Gastroesophageal sphincter (tissue), 4 donors: ENCODE measurements around the gene HECTD4. TPM values are rescaled to one million over a fixed set of nuclear protein-coding genes. Genes with fewer than 3 reads are reported as not detected.

ENCODE experiments used
- ATAC-seq: fragments of 150-250 bp; one replicate; pipeline ENCODE4 v1.9.1; 2016; ENCODE audit warnings: mild to moderate bottlenecking, moderate library complexity
- H3K27ac ChIP-seq, 4 donors: fragments of 200-600 bp; sonication (generic) in 3 of 4; 1 replicate in 3 of 4; 2 replicates in 1 of 4; pipeline ENCODE4 v1.5.1; 2016 to 2019
- H3K27me3 ChIP-seq: fragments of 200-600 bp; sonication (generic); one replicate; pipeline ENCODE4 v1.5.1; 2019
- H3K36me3 ChIP-seq, 2 donors: fragments of 200-600 bp; sonication (generic); one replicate each; pipeline ENCODE4 v1.5.1; 2019; ENCODE audit warnings: control low read depth in 1 of 2
- H3K4me1 ChIP-seq, 3 donors: fragments of 200-600 bp; sonication (generic); 1 replicate in 2 of 3; 2 replicates in 1 of 3; pipeline ENCODE4 v1.5.1; 2016 to 2019; ENCODE audit warnings: control low read depth in 2 of 3
- H3K4me3 ChIP-seq, 2 donors: fragments of 200-600 bp; sonication (generic); one replicate each; pipeline ENCODE4 v1.5.1; 2019; ENCODE audit warnings: mild to moderate bottlenecking in 1 of 2, moderate library complexity in 1 of 2
- H3K9me3 ChIP-seq, 3 donors: fragments of 200-600 bp; sonication (generic); one replicate each; pipeline ENCODE4 v1.5.1; 2017 to 2019; ENCODE audit warnings: control low read depth in 2 of 3
- CTCF ChIP-seq, 4 experiments: fragments of 200-600 bp in 2 of 4; fragments of 450-650 bp in 2 of 4; sonication (generic) in 1 of 4; IDR thresholded peaks; one replicate each; pipeline ENCODE4 v1.5.1; 2017 to 2019; ENCODE audit warnings: antibody characterized with exemption in 4 of 4, mild to moderate bottlenecking in 2 of 4, moderate library complexity in 2 of 4
- EP300 ChIP-seq: sonication (generic); formaldehyde crosslinking; IDR thresholded peaks from one replicate; pipeline ENCODE4 v1.6.1; 2017; ENCODE audit warnings: antibody characterized with exemption, mild to moderate bottlenecking
- POLR2A ChIP-seq, 2 donors: fragments of 450-650 bp; IDR thresholded peaks; one replicate each; pipeline ENCODE4 v1.6.1; 2017; ENCODE audit warnings: antibody characterized with exemption in 2 of 2, mild to moderate bottlenecking in 2 of 2, moderate library complexity in 1 of 2
- POLR2AphosphoS5 ChIP-seq: sonication (generic); formaldehyde crosslinking; IDR thresholded peaks from one replicate; pipeline ENCODE4 v1.6.1; 2017; ENCODE audit warnings: antibody characterized with exemption
- WGBS, 2 donors: methylation state at CpG; one replicate each; pipeline ENCODE4 v1.1.5; 2018; ENCODE audit warnings: low coverage in 1 of 2; 5-methylcytosine and 5-hydroxymethylcytosine counted together
- total RNA-seq, 4 donors: library from RNA; depleted of rRNA; stranded (reverse); fragments of >200 nt; gene quantifications; one replicate each; pipeline ENCODE4 v1.1.0, GENCODE V29; 2016

HECTD4 gene
- total RNA-seq, 4 donors from 2014 or later: 23.1 to 56.8 (median 42.3) TPM

GRCh38 chr12:112322882-112323547 is 59.2 kb downstream of the HECTD4 start:
- TF ChIP-seq CTCF (IDR thresholded peaks at IDR 0.05): no peak
- TF ChIP-seq EP300: no peak
- no peak for TF ChIP-seq POLR2A (IDR thresholded peaks at IDR 0.05)
- no peak for TF ChIP-seq POLR2AphosphoS5
- Histone ChIP-seq H3K9me3 (no peaks in the 10 kb centered on the region), H3K27ac (no peak overlapping the region), H3K4me3 (no peak overlapping the region), H3K27me3 (no peaks in the 10 kb centered on the region), H3K36me3 (peaks cover 0 to 15% of the 10 kb centered on the region in 2 donors), H3K4me1 (peaks cover 0 to 35% (median 0%) of the 10 kb centered on the region in 3 donors)
- WGBS, 2 donors: 86 to 87% methylated on average over 4 of the region's 4 CpGs
- no peak for ATAC-seq

- Histone ChIP-seq H3K9me3 (no peaks in the 10 kb centered on the region), H3K27me3 (no peaks in the 10 kb centered on the region), H3K36me3 (peaks cover 0 to 16% of the 10 kb centered on the region in 2 donors), H3K4me1 (peaks cover 0 to 34% (median 0%) of the 10 kb centered on the region in 3 donors), H3K4me3 (no peak overlapping the region), H3K27ac (no peak overlapping the region)
- ATAC-seq: no peak
- TF ChIP-seq POLR2A (IDR thresholded peaks at IDR 0.05): no peak
- no peak for TF ChIP-seq POLR2AphosphoS5
- TF ChIP-seq CTCF (IDR thresholded peaks at IDR 0.05): no peak
- no peak for TF ChIP-seq EP300
- WGBS, 2 donors: 21 to 65% methylated on average over 2 of the region's 2 CpGs
Measured at GRCh38 chr12:112322441-112322840, 59.8 kb downstream of the HECTD4 start.

GRCh38 chr12:112321245-112321644 is 61.0 kb downstream of the HECTD4 start:
- ATAC-seq: no peak
- H3K9me3 ChIP-seq: no peaks in the 10 kb centered on the region
- TF ChIP-seq EP300 (no peak), POLR2A (IDR thresholded peaks at IDR 0.05) (no peak), CTCF (IDR thresholded peaks at IDR 0.05) (no peak), POLR2AphosphoS5 (no peak)
- no peaks in the 10 kb centered on the region for H3K27me3 ChIP-seq
- peaks cover 0 to 36% (median 0%) of the 10 kb centered on the region in 3 donors for H3K4me1 ChIP-seq
- H3K27ac ChIP-seq: no peak overlapping the region
- H3K4me3 ChIP-seq: no peak overlapping the region
- H3K36me3 ChIP-seq: peaks cover 0 to 16% of the 10 kb centered on the region in 2 donors

GRCh38 chr12:112319395-112319794 is 62.8 kb downstream of the HECTD4 start:
- H3K9me3 ChIP-seq: no peaks in the 10 kb centered on the region

GRCh38 chr12:112317481-112317880 is 64.8 kb downstream of the HECTD4 start:
- no peak for ATAC-seq
- H3K27me3 ChIP-seq: no peaks in the 10 kb centered on the region
- WGBS, 2 donors: 92 to 100% methylated on average over 4 to 6 of the region's 6 CpGs
- no peak overlapping the region for H3K4me3 ChIP-seq
- H3K9me3 ChIP-seq: no peaks in the 10 kb centered on the region
- no peak overlapping the region for H3K27ac ChIP-seq
- H3K36me3 ChIP-seq: peaks cover 0 to 31% of the 10 kb centered on the region in 2 donors
- H3K4me1 ChIP-seq: peaks cover 0 to 32% (median 0%) of the 10 kb centered on the region in 3 donors
- TF ChIP-seq POLR2A (IDR thresholded peaks at IDR 0.05) (no peak), POLR2AphosphoS5 (no peak), EP300 (no peak), CTCF (IDR thresholded peaks at IDR 0.05) (no peak)

More at GRCh38 chr12:112319395-112319794, 62.8 kb downstream of the HECTD4 start:
- Histone ChIP-seq H3K4me3 (no peak overlapping the region), H3K36me3 (peaks cover 0 to 16% of the 10 kb centered on the region in 2 donors), H3K27ac (no peak overlapping the region), H3K4me1 (peaks cover 0 to 35% (median 0%) of the 10 kb centered on the region in 3 donors), H3K27me3 (no peaks in the 10 kb centered on the region)
- TF ChIP-seq POLR2A (IDR thresholded peaks at IDR 0.05): no peak
- no peak for ATAC-seq
- 91 to 96% methylated on average over 9 to 10 of the region's 12 CpGs for WGBS, 2 donors
